VCaP (cell line): ENCODE results near the gene ARAP3.

ENCODE experiments used
- H3K27ac ChIP-seq: fragments of 450-650 bp; 2 replicates; pipeline ENCODE4 v1.5.1; 2017
- TF ChIP-seq, protein P1 (sequence below): fragments of 450-650 bp; conservative IDR thresholded peaks from 2 replicates; pipeline ENCODE4 v1.5.1; 2017; ENCODE audit warnings: mild to moderate bottlenecking, moderate library complexity

ARAP3 gene

DNA sequence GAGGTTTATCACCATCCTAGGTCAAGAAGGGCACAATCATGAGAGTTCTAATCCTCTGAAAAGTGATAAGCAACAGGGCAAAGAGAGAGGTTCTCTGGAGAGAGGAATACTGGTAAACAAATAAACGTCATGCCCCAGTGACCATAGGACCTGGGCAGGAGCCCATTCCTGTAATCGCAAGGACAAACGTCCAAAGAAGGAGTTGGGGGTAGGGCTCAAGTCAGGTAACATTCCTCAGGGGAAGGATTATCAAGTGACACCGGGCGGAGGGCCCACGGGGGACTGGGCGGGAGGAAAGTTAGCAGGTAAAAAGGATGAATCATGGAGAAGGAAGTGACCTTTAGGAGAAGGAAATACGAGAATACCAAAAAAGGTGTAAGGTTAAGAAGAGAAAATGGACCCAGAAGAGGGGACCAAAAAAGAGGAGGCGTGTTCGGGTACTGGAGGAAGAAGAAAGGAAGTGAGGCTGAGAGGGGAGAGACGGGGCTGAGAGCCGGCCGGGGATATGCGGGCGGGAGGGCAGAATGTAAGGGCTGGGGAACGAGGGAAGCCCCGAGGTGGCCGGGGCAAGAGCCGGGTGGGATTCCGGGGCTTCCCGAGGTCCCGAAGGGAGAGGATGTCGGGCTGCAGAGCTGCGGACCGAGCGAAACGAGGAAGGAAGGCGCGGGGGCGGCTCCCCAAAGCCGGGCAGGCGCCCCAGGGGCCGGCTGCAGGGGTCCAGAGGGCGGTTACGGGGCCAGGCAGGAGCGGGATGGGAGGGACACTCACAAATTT is 63.8 kb downstream of the ARAP3 start:
- H3K27ac ChIP-seq = peak overlapping the region; percentile 95

DNA sequence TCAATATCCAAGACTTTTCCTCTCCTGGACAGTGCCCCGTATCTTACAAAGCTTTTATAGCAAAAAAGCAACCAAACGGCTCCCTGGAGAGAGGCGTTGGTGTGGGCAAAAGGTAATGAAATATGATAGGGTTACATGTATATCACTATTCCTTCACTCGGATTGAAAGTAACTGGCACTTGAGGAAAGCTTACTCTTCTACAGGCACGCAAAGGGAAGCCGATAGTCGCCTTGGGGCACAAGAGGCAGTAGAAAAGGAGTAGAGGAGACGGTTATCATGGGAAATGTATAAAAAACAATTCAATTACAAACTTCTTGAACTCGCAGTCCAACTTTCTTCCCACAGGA is 64.4 kb downstream of the ARAP3 start:
- peak overlapping the region; percentile 95 for H3K27ac ChIP-seq
- TF ChIP-seq, protein P1, sequence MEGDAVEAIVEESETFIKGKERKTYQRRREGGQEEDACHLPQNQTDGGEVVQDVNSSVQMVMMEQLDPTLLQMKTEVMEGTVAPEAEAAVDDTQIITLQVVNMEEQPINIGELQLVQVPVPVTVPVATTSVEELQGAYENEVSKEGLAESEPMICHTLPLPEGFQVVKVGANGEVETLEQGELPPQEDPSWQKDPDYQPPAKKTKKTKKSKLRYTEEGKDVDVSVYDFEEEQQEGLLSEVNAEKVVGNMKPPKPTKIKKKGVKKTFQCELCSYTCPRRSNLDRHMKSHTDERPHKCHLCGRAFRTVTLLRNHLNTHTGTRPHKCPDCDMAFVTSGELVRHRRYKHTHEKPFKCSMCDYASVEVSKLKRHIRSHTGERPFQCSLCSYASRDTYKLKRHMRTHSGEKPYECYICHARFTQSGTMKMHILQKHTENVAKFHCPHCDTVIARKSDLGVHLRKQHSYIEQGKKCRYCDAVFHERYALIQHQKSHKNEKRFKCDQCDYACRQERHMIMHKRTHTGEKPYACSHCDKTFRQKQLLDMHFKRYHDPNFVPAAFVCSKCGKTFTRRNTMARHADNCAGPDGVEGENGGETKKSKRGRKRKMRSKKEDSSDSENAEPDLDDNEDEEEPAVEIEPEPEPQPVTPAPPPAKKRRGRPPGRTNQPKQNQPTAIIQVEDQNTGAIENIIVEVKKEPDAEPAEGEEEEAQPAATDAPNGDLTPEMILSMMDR = no peak

More for the DNA sequence above, 63.8 kb downstream of the ARAP3 start:
- TF ChIP-seq, protein P1 = no peak

DNA sequence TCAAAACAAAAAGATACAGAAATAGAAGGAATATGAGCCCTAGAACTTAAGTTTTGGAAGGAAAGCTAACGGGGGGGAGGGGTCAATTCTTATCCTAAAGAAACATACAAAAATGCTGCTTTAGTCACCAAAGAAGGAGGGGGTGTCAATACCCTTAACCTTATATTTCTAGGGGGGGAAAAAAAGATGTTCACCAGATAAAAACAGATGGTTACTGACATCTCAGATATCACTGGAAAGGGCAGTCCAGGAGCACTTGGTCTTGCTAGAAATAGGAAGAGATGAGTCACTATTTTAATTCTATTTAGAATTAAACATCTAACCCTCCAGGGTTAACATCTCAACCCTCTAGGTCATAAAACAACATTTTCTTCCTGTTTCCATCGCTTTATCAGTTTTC is 64.9 kb downstream of the ARAP3 start:
- H3K27ac ChIP-seq = peak overlapping the region; percentile 95
- TF ChIP-seq, protein P1 = no peak

GRCh38 chr5:141615991-141616720 is 65.9 kb downstream of the ARAP3 start:
- H3K27ac ChIP-seq = peak overlapping the region; percentile 95
- TF ChIP-seq, protein P1 = no peak

DNA sequence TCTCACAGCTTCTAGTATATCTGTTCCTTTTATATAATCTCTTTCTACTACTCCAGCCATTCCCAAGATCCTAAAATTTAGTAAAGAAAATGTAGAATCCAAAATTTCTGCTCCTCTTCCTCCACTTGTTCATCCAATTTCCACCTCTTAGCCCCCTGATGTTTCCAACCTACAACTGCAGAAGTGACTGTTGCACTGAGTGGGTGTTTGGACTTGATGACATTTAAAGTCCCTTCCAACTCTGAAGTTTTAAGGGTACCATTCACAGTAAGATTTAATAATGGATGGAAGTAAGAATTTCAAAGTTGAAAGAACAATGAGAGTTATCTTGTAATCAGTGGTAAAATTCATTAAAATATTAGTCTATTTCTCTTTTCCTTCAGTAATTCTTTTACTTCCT is 68.7 kb downstream of the ARAP3 start:
- TF ChIP-seq, protein P1 = no peak
- H3K27ac ChIP-seq = peak overlapping the region; percentile 95

GRCh38 chr5:141611289-141611688 is 70.7 kb downstream of the ARAP3 start:
- TF ChIP-seq, protein P1 = no peak
- no peak overlapping the region for H3K27ac ChIP-seq

GRCh38 chr5:141609921-141610320 is 72.1 kb downstream of the ARAP3 start:
- H3K27ac ChIP-seq = peak overlapping the region; percentile 65

GRCh38 chr5:141609044-141609443 is 73.0 kb downstream of the ARAP3 start:
- TF ChIP-seq, protein P1 = no peak
- peak overlapping the region; percentile 65 for H3K27ac ChIP-seq
